Fibroblast of the aortic adventitia (primary cell): ENCODE results near the gene KDM4B. TPM values are rescaled to one million over a fixed set of nuclear protein-coding genes. Genes with fewer than 3 reads are reported as not detected.

Experiments
- DNase-seq: peaks from one replicate; pipeline ENCODE4 v3.0.0-alpha.2; 2010; ENCODE audit warnings: low read depth
- H3K4me3 ChIP-seq: 2 replicates; pipeline ENCODE4 v1.5.1; 2011; ENCODE audit warnings: low read depth, mild to moderate bottlenecking, control low read depth, low read length, moderate library complexity
- CTCF ChIP-seq: IDR thresholded peaks from 2 replicates; pipeline ENCODE4 v1.5.1; 2011; ENCODE audit warnings: mild to moderate bottlenecking, low read length, control low read depth, inconsistent platforms; ENCODE audit not compliant: insufficient read depth
- total RNA-seq: library from RNA; depleted of rRNA; stranded (reverse); fragments of >200 nt; gene quantifications from 2 replicates; pipeline ENCODE4 v1.2.3, GENCODE V29; 2012; ENCODE audit warnings: low replicate concordance

The KDM4B gene
- total RNA-seq, 1 donor = 13.5 TPM

- TF ChIP-seq CTCF = no peak
- DNase-seq = no peak
- no peak overlapping the region for H3K4me3 ChIP-seq
Measured at GRCh38 chr19:5129691-5130090, 160.8 kb downstream of the KDM4B start.

GRCh38 chr19:5130371-5131030 is 161.6 kb downstream of the KDM4B start:
- no peak overlapping the region for H3K4me3 ChIP-seq
- no peak for TF ChIP-seq CTCF
- no peak for DNase-seq

GRCh38 chr19:5131031-5131505 is 162.2 kb downstream of the KDM4B start:
- TF ChIP-seq CTCF = no peak

GRCh38 chr19:5131506-5132205 is 162.7 kb downstream of the KDM4B start:
- TF ChIP-seq CTCF = no peak
- H3K4me3 ChIP-seq = no peak overlapping the region
- DNase-seq = no peak

More at GRCh38 chr19:5131031-5131505, 162.2 kb downstream of the KDM4B start:
- H3K4me3 ChIP-seq = no peak overlapping the region
- no peak for DNase-seq

- no peak overlapping the region for H3K4me3 ChIP-seq
- no peak for DNase-seq
- no peak for TF ChIP-seq CTCF
Measured at GRCh38 chr19:5132206-5132560, 163.3 kb downstream of the KDM4B start.

- no peak for TF ChIP-seq CTCF
- no peak for DNase-seq
- no peak overlapping the region for H3K4me3 ChIP-seq
Measured at GRCh38 chr19:5132698-5133651, 164.1 kb downstream of the KDM4B start.
